GM12878 (cell line): Measurements from ENCODE around the gene LMX1B. TPM values are rescaled to one million over a fixed set of nuclear protein-coding genes. Genes with fewer than 3 reads are reported as not detected.

Experiments used
- CEBPZ ChIP-seq: fragments of 150-350 bp; IDR thresholded peaks from 2 replicates; pipeline ENCODE4 v1.6.1; 2016; ENCODE audit warnings: low read depth, low read length
- ESRRA ChIP-seq: IDR thresholded peaks from 2 replicates; pipeline ENCODE4 v1.6.1; 2012; ENCODE audit warnings: mild to moderate bottlenecking, low read length, improper control_type of control experiment
- JUND ChIP-seq: IDR thresholded peaks from 2 replicates; pipeline ENCODE4 v1.6.1; 2012; ENCODE audit warnings: low read depth, mild to moderate bottlenecking, low read length, improper control_type of control experiment, moderate library complexity
- MTA2 ChIP-seq: fragments of 450-650 bp; IDR thresholded peaks from 2 replicates; pipeline ENCODE4 v1.6.1; 2016; ENCODE audit warnings: low read depth, mild to moderate bottlenecking, moderate library complexity
- RB1 ChIP-seq: fragments of 450-650 bp; formaldehyde crosslinking; IDR thresholded peaks from 2 replicates; pipeline ENCODE4 v1.6.1; 2017; ENCODE audit warnings: mild to moderate bottlenecking, borderline replicate concordance
- SUZ12 ChIP-seq: fragments of 200-600 bp; sonication (generic); IDR thresholded peaks from one replicate; pipeline ENCODE4 v1.6.1; 2018; ENCODE audit warnings: antibody characterized with exemption, mild to moderate bottlenecking; ENCODE audit not compliant: unreplicated experiment
- polyA plus RNA-seq, 11 experiments: library from polyadenylated mRNA; depleted of rRNA in 4 of 11; unstranded in 6 of 11; stranded (reverse) in 5 of 11; fragments of >200 nt; fragmentation: Nextera tagmentation in 4 of 11; fragmentation: Illumina TruSeq in 1 of 11; extraction: Ambion mirVana in 4 of 11; extraction: Trizol in 1 of 11; gene quantifications; 1 replicate in 1 of 11; 2 replicates in 10 of 11; pipeline versions ENCODE4 v1.2.1 to v1.2.3, GENCODE V29; 2011 to 2016; ENCODE audit warnings: inconsistent platforms in 2 of 11, missing spikeins in 2 of 11, low read depth in 1 of 11
- total RNA-seq, 4 experiments: library from RNA; depleted of rRNA in 3 of 4; stranded (reverse); fragments of >200 nt in 3 of 4; fragmentation: Illumina TruSeq in 1 of 4; extraction: Trizol in 1 of 4; gene quantifications; 2 replicates each; pipeline versions ENCODE4 v1.2.1 to v1.2.3, GENCODE V29; 2013 to 2021
- TF ChIP-seq, protein P1 (sequence below): IDR thresholded peaks from 2 replicates; pipeline ENCODE4 v1.6.1; 2012; ENCODE audit warnings: low read length, inconsistent platforms
- TF ChIP-seq, protein P2 (sequence below): IDR thresholded peaks from 2 replicates; pipeline ENCODE4 v1.6.1; 2011; ENCODE audit warnings: borderline replicate concordance, low read depth, mild to moderate bottlenecking, moderate library complexity, low read length; ENCODE audit not compliant: insufficient read depth, poor library complexity, severe bottlenecking

The LMX1B gene
- total and polyA plus RNA-seq, 10 of the 15 experiments (the other 5 are each of a cell fraction or from before 2014, with no cell fraction given): not detected

GRCh38 chr9:126589349-126589748 lies 24.4 kb upstream of the LMX1B start (continued):
- TF ChIP-seq, protein P1, sequence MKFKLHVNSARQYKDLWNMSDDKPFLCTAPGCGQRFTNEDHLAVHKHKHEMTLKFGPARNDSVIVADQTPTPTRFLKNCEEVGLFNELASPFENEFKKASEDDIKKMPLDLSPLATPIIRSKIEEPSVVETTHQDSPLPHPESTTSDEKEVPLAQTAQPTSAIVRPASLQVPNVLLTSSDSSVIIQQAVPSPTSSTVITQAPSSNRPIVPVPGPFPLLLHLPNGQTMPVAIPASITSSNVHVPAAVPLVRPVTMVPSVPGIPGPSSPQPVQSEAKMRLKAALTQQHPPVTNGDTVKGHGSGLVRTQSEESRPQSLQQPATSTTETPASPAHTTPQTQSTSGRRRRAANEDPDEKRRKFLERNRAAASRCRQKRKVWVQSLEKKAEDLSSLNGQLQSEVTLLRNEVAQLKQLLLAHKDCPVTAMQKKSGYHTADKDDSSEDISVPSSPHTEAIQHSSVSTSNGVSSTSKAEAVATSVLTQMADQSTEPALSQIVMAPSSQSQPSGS: no peak
- TF ChIP-seq SUZ12: no peak
- TF ChIP-seq, protein P2, sequence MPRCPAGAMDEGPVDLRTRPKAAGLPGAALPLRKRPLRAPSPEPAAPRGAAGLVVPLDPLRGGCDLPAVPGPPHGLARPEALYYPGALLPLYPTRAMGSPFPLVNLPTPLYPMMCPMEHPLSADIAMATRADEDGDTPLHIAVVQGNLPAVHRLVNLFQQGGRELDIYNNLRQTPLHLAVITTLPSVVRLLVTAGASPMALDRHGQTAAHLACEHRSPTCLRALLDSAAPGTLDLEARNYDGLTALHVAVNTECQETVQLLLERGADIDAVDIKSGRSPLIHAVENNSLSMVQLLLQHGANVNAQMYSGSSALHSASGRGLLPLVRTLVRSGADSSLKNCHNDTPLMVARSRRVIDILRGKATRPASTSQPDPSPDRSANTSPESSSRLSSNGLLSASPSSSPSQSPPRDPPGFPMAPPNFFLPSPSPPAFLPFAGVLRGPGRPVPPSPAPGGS: no peak
- no peak for TF ChIP-seq CEBPZ
- no peak for TF ChIP-seq ESRRA
- TF ChIP-seq MTA2: no peak
- TF ChIP-seq RB1: no peak
- no peak for TF ChIP-seq JUND
